SK-N-SH treated with all-trans-retinoic acid at 6 μM for 48 hours (cell line): ENCODE results near the gene LRRFIP1.

ENCODE experiments used
- ATAC-seq: fragments of 200-7000 bp; cut with Tn5 transposase; 3 replicates; pipeline ENCODE4 v1.9.1; 2020; ENCODE audit warnings: mild to moderate bottlenecking, moderate library complexity
- ARNTL ChIP-seq: fragments of 450-650 bp; formaldehyde crosslinking; IDR thresholded peaks from 2 replicates; pipeline ENCODE4 v1.5.0; 2020; ENCODE audit warnings: low read depth, mild to moderate bottlenecking, moderate library complexity, borderline replicate concordance
- BACH2 ChIP-seq: fragments of 250-450 bp; sonication (Bioruptor Pico); IDR thresholded peaks from 2 replicates; pipeline ENCODE4 v1.9.0; 2021; ENCODE audit warnings: mild to moderate bottlenecking, borderline replicate concordance
- CSDC2 ChIP-seq: fragments of 250-450 bp; sonication (Bioruptor Pico); IDR thresholded peaks from 2 replicates; pipeline ENCODE4 v1.5.0; 2020; ENCODE audit warnings: mild to moderate bottlenecking, moderate library complexity
- ESRRG ChIP-seq: fragments of 250-450 bp; sonication (Bioruptor Pico); IDR thresholded peaks from 2 replicates; pipeline ENCODE4 v1.6.1; 2021; ENCODE audit warnings: mild to moderate bottlenecking
- GLIS3 ChIP-seq: fragments of 250-450 bp; sonication (Bioruptor Pico); IDR thresholded peaks from 2 replicates; pipeline ENCODE4 v1.5.0; 2020; ENCODE audit warnings: mild to moderate bottlenecking, moderate library complexity
- ISL1 ChIP-seq: fragments of 250-450 bp; sonication (Bioruptor Pico); IDR thresholded peaks from 2 replicates; pipeline ENCODE4 v2.1.2; 2022; ENCODE audit warnings: mild to moderate bottlenecking, moderate library complexity
- OSR1 ChIP-seq: fragments of 250-450 bp; sonication (Bioruptor Pico); IDR thresholded peaks from 2 replicates; pipeline ENCODE4 v1.8.0; 2022; ENCODE audit warnings: moderate library complexity, mild to moderate bottlenecking, inconsistent platforms
- RARB ChIP-seq: fragments of 250-450 bp; sonication (Bioruptor Pico); IDR thresholded peaks from 2 replicates; pipeline ENCODE4 v1.8.0; 2021; ENCODE audit warnings: mild to moderate bottlenecking, moderate library complexity
- SNAI2 ChIP-seq: fragments of 250-450 bp; sonication (Bioruptor Pico); IDR thresholded peaks from 2 replicates; pipeline ENCODE4 v1.5.0; 2020; ENCODE audit warnings: mild to moderate bottlenecking, moderate library complexity
- TOX ChIP-seq: fragments of 250-450 bp; sonication (Bioruptor Pico); IDR thresholded peaks from 2 replicates; pipeline ENCODE4 v1.8.0; 2021; ENCODE audit warnings: mild to moderate bottlenecking, moderate library complexity, borderline replicate concordance
- ZC3H10 ChIP-seq: fragments of 250-450 bp; sonication (Bioruptor Pico); IDR thresholded peaks from 2 replicates; pipeline ENCODE4 v1.5.1; 2021; ENCODE audit warnings: mild to moderate bottlenecking, moderate library complexity
- ZFP3 ChIP-seq: fragments of 250-450 bp; sonication (Bioruptor Pico); IDR thresholded peaks from 2 replicates; pipeline ENCODE4 v1.5.0; 2020; ENCODE audit warnings: mild to moderate bottlenecking, moderate library complexity
- ZFP30 ChIP-seq: fragments of 450-650 bp; formaldehyde crosslinking; IDR thresholded peaks from 2 replicates; pipeline ENCODE4 v1.5.0; 2022; ENCODE audit warnings: mild to moderate bottlenecking, moderate library complexity
- ZNF70 ChIP-seq: fragments of 450-650 bp; formaldehyde crosslinking; IDR thresholded peaks from 2 replicates; pipeline ENCODE4 v1.5.0; 2020; ENCODE audit warnings: mild to moderate bottlenecking, moderate library complexity
- TF ChIP-seq, protein P1 (sequence below): fragments of 250-450 bp; sonication (Bioruptor Pico); IDR thresholded peaks from 2 replicates; pipeline ENCODE4 v1.8.0; 2021; ENCODE audit warnings: low read depth, mild to moderate bottlenecking, moderate library complexity, borderline replicate concordance
- TF ChIP-seq, protein P2 (sequence below): fragments of 250-450 bp; sonication (Bioruptor Pico); IDR thresholded peaks from 2 replicates; pipeline ENCODE4 v1.5.1; 2020; ENCODE audit warnings: low read depth, mild to moderate bottlenecking, moderate library complexity
- TF ChIP-seq, protein P3 (sequence below): fragments of 250-450 bp; sonication (Bioruptor Pico); IDR thresholded peaks from 2 replicates; pipeline ENCODE4 v1.5.0; 2020; ENCODE audit warnings: mild to moderate bottlenecking, moderate library complexity
- TF ChIP-seq, protein P4 (sequence below): fragments of 250-450 bp; sonication (Bioruptor Pico); IDR thresholded peaks from 2 replicates; pipeline ENCODE4 v1.5.1; 2021; ENCODE audit warnings: mild to moderate bottlenecking, moderate library complexity

Gene LRRFIP1

DNA sequence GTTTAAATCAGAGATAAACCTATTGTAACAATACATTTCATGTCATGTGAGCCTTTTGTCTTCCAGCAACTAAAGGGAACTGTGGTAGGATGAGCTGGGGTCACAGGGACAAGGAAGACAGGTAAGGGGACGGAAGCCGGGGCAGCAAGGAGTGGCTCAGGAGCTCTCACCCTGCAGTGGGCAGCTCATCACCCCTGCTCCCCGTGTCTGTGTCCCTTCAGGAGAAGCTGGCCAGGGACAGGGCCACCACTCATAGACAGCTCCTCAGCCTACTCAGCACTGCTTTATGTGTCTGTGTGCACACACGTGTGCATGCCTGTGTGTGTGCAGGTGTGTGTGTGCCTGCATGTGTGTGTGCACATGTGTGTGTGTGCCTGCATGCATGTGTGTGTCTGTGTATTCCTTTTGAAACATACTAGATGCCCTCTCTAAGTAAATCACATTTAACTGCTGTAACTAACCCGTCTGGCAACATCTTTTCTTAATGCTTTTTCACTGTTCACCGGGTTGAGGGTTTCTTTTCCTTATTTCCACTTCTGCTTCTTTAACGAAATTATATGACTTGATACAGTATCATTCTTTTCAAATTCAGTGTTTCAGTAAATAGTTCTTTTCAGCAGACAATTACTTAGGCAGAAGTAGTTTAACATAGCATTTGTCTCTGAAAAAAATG, 44.2 kb downstream of the LRRFIP1 start:
- TF ChIP-seq, protein P1, sequence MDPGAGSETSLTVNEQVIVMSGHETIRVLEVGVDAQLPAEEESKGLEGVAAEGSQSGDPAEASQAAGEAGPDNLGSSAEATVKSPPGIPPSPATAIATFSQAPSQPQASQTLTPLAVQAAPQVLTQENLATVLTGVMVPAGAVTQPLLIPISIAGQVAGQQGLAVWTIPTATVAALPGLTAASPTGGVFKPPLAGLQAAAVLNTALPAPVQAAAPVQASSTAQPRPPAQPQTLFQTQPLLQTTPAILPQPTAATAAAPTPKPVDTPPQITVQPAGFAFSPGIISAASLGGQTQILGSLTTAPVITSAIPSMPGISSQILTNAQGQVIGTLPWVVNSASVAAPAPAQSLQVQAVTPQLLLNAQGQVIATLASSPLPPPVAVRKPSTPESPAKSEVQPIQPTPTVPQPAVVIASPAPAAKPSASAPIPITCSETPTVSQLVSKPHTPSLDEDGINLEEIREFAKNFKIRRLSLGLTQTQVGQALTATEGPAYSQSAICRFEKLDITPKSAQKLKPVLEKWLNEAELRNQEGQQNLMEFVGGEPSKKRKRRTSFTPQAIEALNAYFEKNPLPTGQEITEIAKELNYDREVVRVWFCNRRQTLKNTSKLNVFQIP (CRISPR knock-in tag) = no peak
- TF ChIP-seq ZNF70 (CRISPR knock-in tag) (no peak), BACH2 (CRISPR knock-in tag) (no peak), ISL1 (CRISPR knock-in tag) (no peak), GLIS3 (CRISPR knock-in tag) (no peak), ARNTL (no peak), OSR1 (CRISPR knock-in tag) (no peak), RARB (CRISPR knock-in tag) (no peak), CSDC2 (CRISPR knock-in tag) (no peak), ZFP30 (CRISPR knock-in tag) (no peak), ZC3H10 (CRISPR knock-in tag) (no peak), ZFP3 (CRISPR knock-in tag) (no peak), SNAI2 (CRISPR knock-in tag) (no peak)
- TF ChIP-seq, protein P2, sequence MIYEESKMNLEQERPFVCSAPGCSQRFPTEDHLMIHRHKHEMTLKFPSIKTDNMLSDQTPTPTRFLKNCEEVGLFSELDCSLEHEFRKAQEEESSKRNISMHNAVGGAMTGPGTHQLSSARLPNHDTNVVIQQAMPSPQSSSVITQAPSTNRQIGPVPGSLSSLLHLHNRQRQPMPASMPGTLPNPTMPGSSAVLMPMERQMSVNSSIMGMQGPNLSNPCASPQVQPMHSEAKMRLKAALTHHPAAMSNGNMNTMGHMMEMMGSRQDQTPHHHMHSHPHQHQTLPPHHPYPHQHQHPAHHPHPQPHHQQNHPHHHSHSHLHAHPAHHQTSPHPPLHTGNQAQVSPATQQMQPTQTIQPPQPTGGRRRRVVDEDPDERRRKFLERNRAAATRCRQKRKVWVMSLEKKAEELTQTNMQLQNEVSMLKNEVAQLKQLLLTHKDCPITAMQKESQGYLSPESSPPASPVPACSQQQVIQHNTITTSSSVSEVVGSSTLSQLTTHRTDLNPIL (CRISPR knock-in tag) = no peak
- TF ChIP-seq, protein P3, sequence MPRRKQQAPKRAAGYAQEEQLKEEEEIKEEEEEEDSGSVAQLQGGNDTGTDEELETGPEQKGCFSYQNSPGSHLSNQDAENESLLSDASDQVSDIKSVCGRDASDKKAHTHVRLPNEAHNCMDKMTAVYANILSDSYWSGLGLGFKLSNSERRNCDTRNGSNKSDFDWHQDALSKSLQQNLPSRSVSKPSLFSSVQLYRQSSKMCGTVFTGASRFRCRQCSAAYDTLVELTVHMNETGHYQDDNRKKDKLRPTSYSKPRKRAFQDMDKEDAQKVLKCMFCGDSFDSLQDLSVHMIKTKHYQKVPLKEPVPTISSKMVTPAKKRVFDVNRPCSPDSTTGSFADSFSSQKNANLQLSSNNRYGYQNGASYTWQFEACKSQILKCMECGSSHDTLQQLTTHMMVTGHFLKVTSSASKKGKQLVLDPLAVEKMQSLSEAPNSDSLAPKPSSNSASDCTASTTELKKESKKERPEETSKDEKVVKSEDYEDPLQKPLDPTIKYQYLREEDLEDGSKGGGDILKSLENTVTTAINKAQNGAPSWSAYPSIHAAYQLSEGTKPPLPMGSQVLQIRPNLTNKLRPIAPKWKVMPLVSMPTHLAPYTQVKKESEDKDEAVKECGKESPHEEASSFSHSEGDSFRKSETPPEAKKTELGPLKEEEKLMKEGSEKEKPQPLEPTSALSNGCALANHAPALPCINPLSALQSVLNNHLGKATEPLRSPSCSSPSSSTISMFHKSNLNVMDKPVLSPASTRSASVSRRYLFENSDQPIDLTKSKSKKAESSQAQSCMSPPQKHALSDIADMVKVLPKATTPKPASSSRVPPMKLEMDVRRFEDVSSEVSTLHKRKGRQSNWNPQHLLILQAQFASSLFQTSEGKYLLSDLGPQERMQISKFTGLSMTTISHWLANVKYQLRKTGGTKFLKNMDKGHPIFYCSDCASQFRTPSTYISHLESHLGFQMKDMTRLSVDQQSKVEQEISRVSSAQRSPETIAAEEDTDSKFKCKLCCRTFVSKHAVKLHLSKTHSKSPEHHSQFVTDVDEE = no peak
- no peak for ATAC-seq

DNA sequence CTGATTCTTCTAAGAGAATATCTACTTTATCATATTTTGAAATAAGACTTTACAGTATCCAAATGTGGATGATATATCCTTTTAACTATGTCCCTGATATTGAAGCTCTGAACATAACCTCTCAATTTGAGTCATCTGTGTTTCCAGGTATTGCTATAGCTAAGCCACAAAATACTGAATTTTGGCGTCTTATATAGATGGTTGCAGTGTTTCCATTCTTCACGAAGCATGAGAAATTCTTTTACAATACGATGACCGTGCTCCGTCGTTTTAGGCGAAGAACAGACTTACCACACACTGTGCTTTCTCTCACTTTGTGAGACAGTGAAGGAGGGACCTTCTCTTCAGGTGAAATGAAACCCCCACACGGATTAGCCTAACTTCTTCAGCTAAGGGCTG, 45.3 kb downstream of the LRRFIP1 start:
- no peak for ATAC-seq
- TF ChIP-seq TOX (CRISPR knock-in tag) (no peak), ESRRG (CRISPR knock-in tag) (no peak), ZC3H10 (CRISPR knock-in tag) (no peak)
- TF ChIP-seq, protein P4, sequence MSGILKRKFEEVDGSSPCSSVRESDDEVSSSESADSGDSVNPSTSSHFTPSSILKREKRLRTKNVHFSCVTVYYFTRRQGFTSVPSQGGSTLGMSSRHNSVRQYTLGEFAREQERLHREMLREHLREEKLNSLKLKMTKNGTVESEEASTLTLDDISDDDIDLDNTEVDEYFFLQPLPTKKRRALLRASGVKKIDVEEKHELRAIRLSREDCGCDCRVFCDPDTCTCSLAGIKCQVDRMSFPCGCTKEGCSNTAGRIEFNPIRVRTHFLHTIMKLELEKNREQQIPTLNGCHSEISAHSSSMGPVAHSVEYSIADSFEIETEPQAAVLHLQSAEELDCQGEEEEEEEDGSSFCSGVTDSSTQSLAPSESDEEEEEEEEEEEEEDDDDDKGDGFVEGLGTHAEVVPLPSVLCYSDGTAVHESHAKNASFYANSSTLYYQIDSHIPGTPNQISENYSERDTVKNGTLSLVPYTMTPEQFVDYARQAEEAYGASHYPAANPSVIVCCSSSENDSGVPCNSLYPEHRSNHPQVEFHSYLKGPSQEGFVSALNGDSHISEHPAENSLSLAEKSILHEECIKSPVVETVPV = no peak
- TF ChIP-seq, protein P3 = no peak
- TF ChIP-seq, protein P2 (CRISPR knock-in tag) = no peak
